Esophagus muscularis mucosa (tissue), 4 donors: ENCODE data around the gene LMX1B. TPM values are rescaled to one million over a fixed set of nuclear protein-coding genes. Genes with fewer than 3 reads are reported as not detected.
"Not testable (repeated sequence)": the region's sequence is repeated elsewhere in the genome, so short reads cannot be mapped to it uniquely, and the experiment has no call there.

Experiments
- DNase-seq: peaks from one replicate; pipeline ENCODE4 v3.0.0-alpha.2; 2017; ENCODE audit errors: extremely low spot score
- H3K27ac ChIP-seq, 4 donors: fragments of 200-600 bp; sonication (generic); replicated peaks in 1 of 4; 1 replicate in 3 of 4; 2 replicates in 1 of 4; pipeline ENCODE4 v1.5.1; 2016 to 2019; ENCODE audit warnings: mild to moderate bottlenecking in 1 of 4
- H3K27me3 ChIP-seq, 4 donors: fragments of 200-600 bp; sonication (generic); one replicate each; pipeline versions ENCODE4 v1.5.1 to v1.6.0; 2016 to 2019
- H3K36me3 ChIP-seq, 4 donors: fragments of 200-600 bp; sonication (generic); one replicate each; pipeline ENCODE4 v1.5.1; 2016 to 2019
- H3K4me1 ChIP-seq, 4 donors: fragments of 200-600 bp; sonication (generic); one replicate each; pipeline ENCODE4 v1.5.1; 2016 to 2019
- H3K4me3 ChIP-seq, 4 donors: fragments of 200-600 bp; sonication (generic); 1 replicate in 2 of 4; 2 replicates in 2 of 4; pipeline ENCODE4 v1.5.1; 2016 to 2019; ENCODE audit warnings: mild to moderate bottlenecking in 4 of 4, moderate library complexity in 1 of 4
- H3K9me3 ChIP-seq, 4 donors: fragments of 200-600 bp; sonication (generic); 1 replicate in 3 of 4; 2 replicates in 1 of 4; pipeline ENCODE4 v1.5.1; 2016 to 2019
- EP300 ChIP-seq: sonication (generic); formaldehyde crosslinking; IDR thresholded peaks from one replicate; pipeline ENCODE4 v1.6.1; 2017; ENCODE audit warnings: antibody characterized with exemption
- POLR2A ChIP-seq: fragments of 450-650 bp; IDR thresholded peaks from one replicate; pipeline ENCODE4 v1.6.1; 2017; ENCODE audit warnings: antibody characterized with exemption, moderate library complexity, mild to moderate bottlenecking, low read depth
- POLR2AphosphoS5 ChIP-seq, 2 donors: sonication (generic); formaldehyde crosslinking; IDR thresholded peaks; one replicate each; pipeline ENCODE4 v1.6.1; 2017; ENCODE audit warnings: antibody characterized with exemption in 2 of 2
- WGBS: methylation state at CpG from one replicate; pipeline ENCODE4 v1.1.5; 2018; 5-methylcytosine and 5-hydroxymethylcytosine counted together
- intact Hi-C: fragments of 100-400 bp; cut with DNase I; formaldehyde crosslinking; loops from one replicate; pipeline ENCODE4 v1.15.1; 2023
- total RNA-seq, 4 donors: library from RNA; depleted of rRNA; stranded (reverse); fragments of >200 nt; gene quantifications; one replicate each; pipeline versions ENCODE4 v1.1.0 to v1.2.1, GENCODE V29; 2016
- TF ChIP-seq, protein P1 (sequence below), 3 experiments: fragments of 200-600 bp in 2 of 3; fragments of 450-650 bp in 1 of 3; sonication (generic) in 2 of 3; IDR thresholded peaks; one replicate each; pipeline ENCODE4 v1.5.1; 2017 to 2019; ENCODE audit warnings: antibody characterized with exemption in 3 of 3, mild to moderate bottlenecking in 2 of 3, moderate library complexity in 1 of 3

The LMX1B gene
- total RNA-seq, 4 donors from 2014 or later: under 0.01 to 0.66 (median 0.24) TPM

- WGBS: 84% methylated on average over 7 of the region's 7 CpGs
- TF ChIP-seq EP300 (no peak), POLR2AphosphoS5 (IDR thresholded peaks at IDR 0.05) (no peak), POLR2A (no peak)
- TF ChIP-seq, protein P1, sequence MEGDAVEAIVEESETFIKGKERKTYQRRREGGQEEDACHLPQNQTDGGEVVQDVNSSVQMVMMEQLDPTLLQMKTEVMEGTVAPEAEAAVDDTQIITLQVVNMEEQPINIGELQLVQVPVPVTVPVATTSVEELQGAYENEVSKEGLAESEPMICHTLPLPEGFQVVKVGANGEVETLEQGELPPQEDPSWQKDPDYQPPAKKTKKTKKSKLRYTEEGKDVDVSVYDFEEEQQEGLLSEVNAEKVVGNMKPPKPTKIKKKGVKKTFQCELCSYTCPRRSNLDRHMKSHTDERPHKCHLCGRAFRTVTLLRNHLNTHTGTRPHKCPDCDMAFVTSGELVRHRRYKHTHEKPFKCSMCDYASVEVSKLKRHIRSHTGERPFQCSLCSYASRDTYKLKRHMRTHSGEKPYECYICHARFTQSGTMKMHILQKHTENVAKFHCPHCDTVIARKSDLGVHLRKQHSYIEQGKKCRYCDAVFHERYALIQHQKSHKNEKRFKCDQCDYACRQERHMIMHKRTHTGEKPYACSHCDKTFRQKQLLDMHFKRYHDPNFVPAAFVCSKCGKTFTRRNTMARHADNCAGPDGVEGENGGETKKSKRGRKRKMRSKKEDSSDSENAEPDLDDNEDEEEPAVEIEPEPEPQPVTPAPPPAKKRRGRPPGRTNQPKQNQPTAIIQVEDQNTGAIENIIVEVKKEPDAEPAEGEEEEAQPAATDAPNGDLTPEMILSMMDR (IDR thresholded peaks at IDR 0.05): no peak
- H3K27me3 ChIP-seq: peaks cover 0 to 81% (median 6%) of the 10 kb centered on the region in 4 donors
- DNase-seq: no peak
- no peaks in the 10 kb centered on the region for H3K9me3 ChIP-seq
- no peak overlapping the region for H3K4me3 ChIP-seq
- H3K36me3 ChIP-seq: no peaks in the 10 kb centered on the region
- no peak overlapping the region for H3K27ac ChIP-seq
- no peaks in the 10 kb centered on the region for H3K4me1 ChIP-seq
- intact Hi-C loops: no loop called here
These were observed 40.4 kb downstream of the LMX1B start for GRCh38 chr9:126654124-126654523.

DNA sequence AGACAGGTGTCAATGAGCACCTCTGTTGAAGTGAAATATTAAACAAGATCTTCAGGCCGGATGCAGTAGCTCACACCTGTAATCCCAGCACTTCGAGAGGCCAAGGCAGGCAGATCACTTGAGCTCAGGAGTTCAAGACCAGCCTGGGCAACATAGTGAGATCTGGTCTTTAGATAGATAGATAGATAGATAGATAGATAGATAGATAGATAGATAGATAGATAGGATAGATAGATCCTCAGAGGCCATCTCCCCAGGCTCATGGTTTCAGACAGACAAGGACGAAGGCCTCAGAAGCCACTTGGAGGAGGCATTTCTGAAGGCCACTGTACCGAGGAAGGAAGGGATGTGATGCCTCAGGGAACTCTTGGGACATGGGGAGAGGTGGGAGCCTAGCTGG is 42.5 kb downstream of the LMX1B start:
- H3K4me1 ChIP-seq, H3K9me3 ChIP-seq, H3K36me3 ChIP-seq, intact Hi-C loops, H3K27ac ChIP-seq, DNase-seq, H3K4me3 ChIP-seq: not testable (repeated sequence)
- peaks cover 0 to 77% (median 5%) of the 10 kb centered on the region in 4 donors for H3K27me3 ChIP-seq
- 78% methylated on average over 4 of the region's 4 CpGs for WGBS

- no peaks in the 10 kb centered on the region for H3K9me3 ChIP-seq
- WGBS: 85% methylated on average over 13 of the region's 13 CpGs
- peaks cover 0 to 76% (median 7%) of the 10 kb centered on the region in 4 donors for H3K27me3 ChIP-seq
- H3K27ac ChIP-seq: no peak overlapping the region
- intact Hi-C loops: no loop called here
- no peak for DNase-seq
- no peaks in the 10 kb centered on the region for H3K36me3 ChIP-seq
- peaks cover 0 to 6% (median 2%) of the 10 kb centered on the region in 4 donors for H3K4me1 ChIP-seq
- H3K4me3 ChIP-seq: no peak overlapping the region
- TF ChIP-seq POLR2AphosphoS5 (IDR thresholded peaks at IDR 0.05): no peak
These were observed 44.6 kb downstream of the LMX1B start for GRCh38 chr9:126658201-126658825.

DNA sequence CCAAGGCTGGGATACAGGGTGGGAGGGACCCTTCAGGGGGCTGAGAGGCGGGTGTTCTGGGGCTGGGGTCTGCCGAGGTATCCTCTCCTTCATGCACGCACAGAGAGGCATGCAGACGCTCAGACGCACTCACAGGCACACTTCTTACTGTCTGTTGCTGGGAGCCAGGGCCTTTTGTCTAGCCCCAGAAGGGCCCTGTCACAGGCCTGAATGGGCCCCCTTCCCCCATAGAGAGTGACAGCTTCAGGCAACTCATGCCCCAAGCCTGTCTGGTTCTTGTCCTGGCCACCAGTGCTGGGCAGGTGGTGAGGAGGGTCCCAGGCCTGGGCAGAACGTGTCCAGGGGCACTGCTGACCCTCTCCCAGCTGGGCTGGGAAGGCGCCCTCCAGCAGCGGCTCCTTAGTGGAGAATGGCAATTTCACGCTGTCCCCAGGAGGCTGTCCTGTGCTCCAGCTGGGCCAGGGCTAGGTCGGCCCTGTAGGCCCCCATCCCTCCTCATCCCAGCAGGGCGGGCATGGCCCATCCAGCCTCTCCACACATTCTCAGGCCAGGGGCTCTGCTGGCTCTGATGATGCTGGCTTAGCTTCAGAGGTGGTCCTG is 45.3 kb downstream of the LMX1B start:
- whole genome bisulfite sequencing: 87% methylated on average over 6 of the region's 11 CpGs
- Histone ChIP-seq H3K36me3 (no peaks in the 10 kb centered on the region), H3K9me3 (no peaks in the 10 kb centered on the region), H3K4me1 (peaks cover 0 to 10% (median 2%) of the 10 kb centered on the region in 4 donors), H3K27ac (no peak overlapping the region), H3K27me3 (peaks cover 0 to 76% (median 8%) of the 10 kb centered on the region in 4 donors), H3K4me3 (no peak overlapping the region)
- TF ChIP-seq, protein P1 (IDR thresholded peaks at IDR 0.05): no peak
- TF ChIP-seq POLR2AphosphoS5 (IDR thresholded peaks at IDR 0.05) (no peak), POLR2A (no peak), EP300 (no peak)
- no peak for DNase-seq
- intact Hi-C loops: no loop called here

GRCh38 chr9:126661122-126661520 is 47.4 kb downstream of the LMX1B start:
- no peak for TF ChIP-seq POLR2A
- TF ChIP-seq, protein P1 (IDR thresholded peaks at IDR 0.05): no peak
- no peak for TF ChIP-seq POLR2AphosphoS5 (IDR thresholded peaks at IDR 0.05)
- no peak for TF ChIP-seq EP300
- peaks cover 0 to 78% (median 14%) of the 10 kb centered on the region in 4 donors for H3K27me3 ChIP-seq
- no peak overlapping the region for H3K4me3 ChIP-seq
- DNase-seq: no peak
- peaks cover 7 to 16% (median 15%) of the 10 kb centered on the region in 4 donors for H3K4me1 ChIP-seq
- intact Hi-C loops: no loop called here
- WGBS: 82% methylated on average over 5 of the region's 17 CpGs
- H3K36me3 ChIP-seq: no peaks in the 10 kb centered on the region
- no peak overlapping the region for H3K27ac ChIP-seq
- H3K9me3 ChIP-seq: no peaks in the 10 kb centered on the region
